Naive B cell (primary cell): ENCODE measurements around the gene NRXN2. TPM values are rescaled to one million over a fixed set of nuclear protein-coding genes. Genes with fewer than 3 reads are reported as not detected.

Experiments
- ATAC-seq, 2 donors: fragments of 150-1000 bp; cut with Tn5 transposase; 2 replicates each; pipeline ENCODE4 v1.10.0; 2021; ENCODE audit warnings: low read depth in 2 of 2, mild to moderate bottlenecking in 2 of 2, moderate library complexity in 2 of 2
- DNase-seq: peaks from one replicate; pipeline ENCODE4 v3.0.0; 2022
- H3K27ac Mint-ChIP-seq, 6 donors: one replicate each; pipeline ENCODE4 v1.8.0; 2020 to 2022; ENCODE audit warnings: mild to moderate bottlenecking in 6 of 6, mixed read lengths in 6 of 6, moderate library complexity in 5 of 6, inconsistent platforms in 2 of 6
- H3K27me3 Mint-ChIP-seq, 3 donors: one replicate each; pipeline ENCODE4 v1.8.0; 2021 to 2022; ENCODE audit warnings: mixed read lengths in 3 of 3, mild to moderate bottlenecking in 1 of 3
- H3K36me3 Mint-ChIP-seq, 2 donors: one replicate each; pipeline ENCODE4 v1.8.0; 2020 to 2022; ENCODE audit warnings: mixed read lengths in 2 of 2, inconsistent platforms in 1 of 2, mild to moderate bottlenecking in 1 of 2
- H3K4me1 Mint-ChIP-seq, 3 donors: one replicate each; pipeline ENCODE4 v1.8.0; 2020 to 2022; ENCODE audit warnings: mixed read lengths in 3 of 3, inconsistent platforms in 1 of 3, mild to moderate bottlenecking in 1 of 3, moderate library complexity in 1 of 3
- H3K4me3 Mint-ChIP-seq, 8 donors: one replicate each; pipeline ENCODE4 v1.8.0; 2020 to 2022; ENCODE audit warnings: mild to moderate bottlenecking in 8 of 8, mixed read lengths in 8 of 8, moderate library complexity in 8 of 8, inconsistent platforms in 2 of 8
- H3K9me3 Mint-ChIP-seq, 7 donors: one replicate each; pipeline ENCODE4 v1.8.0; 2020 to 2022; ENCODE audit warnings: mixed read lengths in 7 of 7, mild to moderate bottlenecking in 5 of 7, inconsistent platforms in 2 of 7, moderate library complexity in 1 of 7
- polyA plus RNA-seq, 6 donors: library from polyadenylated mRNA; unstranded; fragments of 300-500 nt; fragmentation: Illumina TruSeq; gene quantifications; one replicate each; pipeline ENCODE4 v1.2.3, GENCODE V29; 2021; ENCODE audit warnings: low read depth in 6 of 6

Gene NRXN2
- polyA plus RNA-seq, 6 donors from 2014 or later, result not detected

- peaks cover 0 to 18% (median 16%) of the 10 kb centered on the region in 3 donors for H3K4me1 Mint-ChIP-seq
- peaks cover 20 to 51% (median 46%) of the 10 kb centered on the region in 3 donors for H3K27me3 Mint-ChIP-seq
- DNase-seq, result no peak
- no peaks in the 10 kb centered on the region for H3K36me3 Mint-ChIP-seq
- no peaks in the 10 kb centered on the region for H3K9me3 Mint-ChIP-seq
- no peak for ATAC-seq
- H3K27ac Mint-ChIP-seq, result peak overlapping the region in 1 of 6 donors; percentile 17
- H3K4me3 Mint-ChIP-seq, result no peak overlapping the region
These were observed 75.8 kb downstream of the NRXN2 start for GRCh38 chr11:64647019-64647779.

- Mint-ChIP-seq H3K4me3 (peak overlapping the region in 1 of 8 donors; percentile 49), H3K27me3 (peaks cover 16 to 51% (median 38%) of the 10 kb centered on the region in 3 donors)
- peak; percentile 50 to 55 for ATAC-seq
These were observed 78.2 kb downstream of the NRXN2 start for GRCh38 chr11:64644647-64645275.

GRCh38 chr11:64643920-64644646 is 78.9 kb downstream of the NRXN2 start:
- Mint-ChIP-seq H3K4me3 (peak overlapping the region in 6 of 8 donors; percentile 51 to 78 (median 74)), H3K4me1 (peaks cover 0 to 13% (median 6%) of the 10 kb centered on the region in 3 donors), H3K9me3 (no peaks in the 10 kb centered on the region), H3K36me3 (no peaks in the 10 kb centered on the region), H3K27ac (peak overlapping the region in 1 of 6 donors; percentile 93), H3K27me3 (peaks cover 16 to 47% (median 34%) of the 10 kb centered on the region in 3 donors)
- DNase-seq, result no peak
- peak; percentile 27 to 32 for ATAC-seq

More at GRCh38 chr11:64644647-64645275, 78.2 kb downstream of the NRXN2 start:
- H3K9me3 Mint-ChIP-seq, result no peaks in the 10 kb centered on the region
- H3K36me3 Mint-ChIP-seq, result no peaks in the 10 kb centered on the region
- peaks cover 0 to 16% (median 11%) of the 10 kb centered on the region in 3 donors for H3K4me1 Mint-ChIP-seq
- no peak for DNase-seq
- no peak overlapping the region for H3K27ac Mint-ChIP-seq

GRCh38 chr11:64643256-64643881 is 79.6 kb downstream of the NRXN2 start:
- DNase-seq (no peak), ATAC-seq (peak in 1 of 2 donors; percentile 15)
- Mint-ChIP-seq H3K4me3 (peak overlapping the region in 6 of 8 donors; percentile 51 to 84 (median 81)), H3K4me1 (peaks cover 0 to 13% (median 6%) of the 10 kb centered on the region in 3 donors), H3K9me3 (no peaks in the 10 kb centered on the region), H3K36me3 (no peaks in the 10 kb centered on the region), H3K27ac (no peak overlapping the region), H3K27me3 (peaks cover 16 to 43% (median 31%) of the 10 kb centered on the region in 3 donors)

GRCh38 chr11:64642871-64643255 is 80.1 kb downstream of the NRXN2 start:
- H3K36me3 Mint-ChIP-seq, result no peaks in the 10 kb centered on the region
- peaks cover 0 to 13% (median 6%) of the 10 kb centered on the region in 3 donors for H3K4me1 Mint-ChIP-seq
- DNase-seq (no peak), ATAC-seq (no peak)
- peak overlapping the region in 2 of 8 donors; percentile 44 to 83 for H3K4me3 Mint-ChIP-seq
- no peaks in the 10 kb centered on the region for H3K9me3 Mint-ChIP-seq
- H3K27ac Mint-ChIP-seq, result no peak overlapping the region
- peaks cover 16 to 37% (median 31%) of the 10 kb centered on the region in 3 donors for H3K27me3 Mint-ChIP-seq

- peak overlapping the region in 1 of 6 donors; percentile 85 for H3K27ac Mint-ChIP-seq
- H3K36me3 Mint-ChIP-seq, result no peaks in the 10 kb centered on the region
- no peak for ATAC-seq
- H3K27me3 Mint-ChIP-seq, result peaks cover 16 to 33% (median 31%) of the 10 kb centered on the region in 3 donors
- peaks cover 0 to 17% (median 11%) of the 10 kb centered on the region in 3 donors for H3K4me1 Mint-ChIP-seq
- no peaks in the 10 kb centered on the region for H3K9me3 Mint-ChIP-seq
- DNase-seq, result no peak
- H3K4me3 Mint-ChIP-seq, result peak overlapping the region in 1 of 8 donors; percentile 62
These were observed 80.6 kb downstream of the NRXN2 start for GRCh38 chr11:64642418-64642735.

- ATAC-seq, result no peak
- Mint-ChIP-seq H3K4me3 (no peak overlapping the region), H3K9me3 (no peaks in the 10 kb centered on the region), H3K27ac (no peak overlapping the region), H3K4me1 (peaks cover 0 to 17% (median 11%) of the 10 kb centered on the region in 3 donors), H3K36me3 (no peaks in the 10 kb centered on the region), H3K27me3 (peaks cover 16 to 31% (median 29%) of the 10 kb centered on the region in 3 donors)
- no peak for DNase-seq
These were observed 81.2 kb downstream of the NRXN2 start for GRCh38 chr11:64641596-64642417.

GRCh38 chr11:64639885-64640284 is 83.1 kb downstream of the NRXN2 start:
- DNase-seq (no peak), ATAC-seq (no peak)
- no peak overlapping the region for H3K4me3 Mint-ChIP-seq
- H3K9me3 Mint-ChIP-seq, result no peaks in the 10 kb centered on the region
- H3K4me1 Mint-ChIP-seq, result peaks cover 8 to 16% (median 9%) of the 10 kb centered on the region in 3 donors
- no peaks in the 10 kb centered on the region for H3K36me3 Mint-ChIP-seq
- no peak overlapping the region for H3K27ac Mint-ChIP-seq
- peaks cover 9 to 21% (median 18%) of the 10 kb centered on the region in 3 donors for H3K27me3 Mint-ChIP-seq

- Mint-ChIP-seq H3K36me3 (no peaks in the 10 kb centered on the region), H3K4me3 (peak overlapping the region in 3 of 8 donors; percentile 38 to 87 (median 60)), H3K27me3 (peaks cover 14 to 21% (median 14%) of the 10 kb centered on the region in 3 donors), H3K4me1 (peaks cover 9 to 18% (median 15%) of the 10 kb centered on the region in 3 donors), H3K9me3 (no peaks in the 10 kb centered on the region), H3K27ac (no peak overlapping the region)
- DNase-seq, result no peak
- peak; percentile 46 to 52 for ATAC-seq
These were observed 84.2 kb downstream of the NRXN2 start for GRCh38 chr11:64638829-64639228.

GRCh38 chr11:64638018-64638665 is 84.9 kb downstream of the NRXN2 start:
- H3K27me3 Mint-ChIP-seq, result peaks cover 11 to 20% (median 17%) of the 10 kb centered on the region in 3 donors
- no peak overlapping the region for H3K27ac Mint-ChIP-seq
- ATAC-seq (peak; percentile 63 to 68), DNase-seq (peak; percentile 22)
- no peaks in the 10 kb centered on the region for H3K36me3 Mint-ChIP-seq
- H3K4me3 Mint-ChIP-seq, result peak overlapping the region in 7 of 8 donors; percentile 35 to 87 (median 64)
- H3K4me1 Mint-ChIP-seq, result peaks cover 14 to 20% (median 20%) of the 10 kb centered on the region in 3 donors
- no peaks in the 10 kb centered on the region for H3K9me3 Mint-ChIP-seq

- H3K27ac Mint-ChIP-seq, result peak overlapping the region in 1 of 6 donors; percentile 56
- no peak for ATAC-seq
- peak overlapping the region in 6 of 8 donors; percentile 56 to 87 (median 62) for H3K4me3 Mint-ChIP-seq
- peaks cover 11 to 20% (median 17%) of the 10 kb centered on the region in 3 donors for H3K27me3 Mint-ChIP-seq
- no peaks in the 10 kb centered on the region for H3K36me3 Mint-ChIP-seq
- H3K9me3 Mint-ChIP-seq, result no peaks in the 10 kb centered on the region
- H3K4me1 Mint-ChIP-seq, result peaks cover 14 to 20% (median 20%) of the 10 kb centered on the region in 3 donors
- DNase-seq, result no peak
These were observed 85.5 kb downstream of the NRXN2 start for GRCh38 chr11:64637334-64638017.
